ENCODE data around the gene CORO2A.

Gene CORO2A

GRCh38 chr9:98193336-98193944 lies 1.0 kb upstream of the CORO2A start:
- in situ Hi-C loops (cut with MboI; ENCODE audit: low sequenced_read_pairs), result no loop called here

DNA sequence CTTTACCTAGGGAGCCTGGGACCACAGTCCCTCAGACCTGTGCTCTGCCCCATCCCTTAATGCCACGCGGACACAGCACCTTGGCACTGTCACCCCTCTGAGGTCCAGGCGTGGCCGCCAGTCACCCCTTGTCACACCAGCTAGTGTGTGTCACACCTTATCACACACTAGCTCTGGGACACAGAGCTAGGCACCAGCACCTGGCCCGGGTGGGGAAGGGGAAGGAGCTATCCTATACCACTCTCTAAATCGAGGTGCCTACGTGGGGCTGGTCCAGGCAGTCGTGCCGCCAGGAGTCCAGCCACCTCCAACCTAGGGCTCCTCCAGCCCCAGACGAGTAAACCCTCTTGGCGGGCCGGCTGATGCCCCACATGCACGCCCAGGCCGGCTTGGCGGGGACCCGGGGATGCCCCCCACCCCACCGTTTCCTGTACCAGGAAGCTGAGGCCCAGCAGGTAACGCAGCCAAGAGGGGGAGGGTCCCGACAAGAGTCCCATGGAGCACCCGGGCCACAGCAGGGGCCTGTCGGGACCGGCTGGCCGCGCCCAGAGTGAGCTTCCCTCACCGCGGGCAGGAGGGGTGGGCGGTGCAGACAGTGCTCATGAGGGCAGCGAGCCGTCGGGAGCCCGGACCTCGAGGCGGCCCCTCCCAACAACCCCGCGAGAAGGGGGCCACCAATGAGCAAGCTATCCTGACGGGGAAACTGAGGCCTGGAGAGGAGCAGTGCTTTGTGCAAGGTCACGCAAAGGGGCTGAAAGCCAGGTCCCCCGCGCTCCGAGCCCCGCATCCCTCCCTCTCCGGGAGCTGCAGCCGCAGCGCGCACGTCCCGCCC lies 550 bp downstream of the CORO2A start:
- in situ Hi-C loops (cut with MboI; ENCODE audit: low sequenced_read_pairs), result no loop called here

- in situ Hi-C loops (cut with MboI; ENCODE audit: low sequenced_read_pairs), result no loop called here
Observed at GRCh38 chr9:98191181-98191608, 1.2 kb downstream of the CORO2A start.

GRCh38 chr9:98190757-98191105 lies 1.7 kb downstream of the CORO2A start:
- in situ Hi-C loops (cut with MboI; ENCODE audit: low sequenced_read_pairs), result no loop called here

- in situ Hi-C loops (cut with MboI; ENCODE audit: low sequenced_read_pairs), result no loop called here
Observed at GRCh38 chr9:98189412-98189811, 3.0 kb downstream of the CORO2A start.

DNA sequence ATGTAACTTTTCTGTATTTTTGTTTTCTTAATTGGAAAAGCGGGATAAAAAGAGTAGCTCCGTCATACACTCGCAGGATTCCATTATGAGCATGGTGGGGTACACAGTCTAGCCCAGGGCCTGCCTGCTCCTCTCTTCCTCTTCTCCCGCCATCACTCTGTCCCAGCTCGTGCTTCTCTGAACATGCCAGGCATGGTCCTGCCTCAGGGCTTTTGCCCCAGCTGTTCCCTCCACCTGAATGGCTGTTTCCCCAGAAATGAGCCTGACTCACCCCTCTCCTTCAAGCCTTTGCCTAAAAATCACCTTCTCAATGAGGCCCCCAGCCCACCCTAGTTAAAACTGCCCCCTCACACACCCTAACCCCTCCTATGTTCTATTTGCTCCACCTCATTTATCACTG lies 4.5 kb downstream of the CORO2A start:
- in situ Hi-C loops (cut with MboI; ENCODE audit: low sequenced_read_pairs), result no loop called here

DNA sequence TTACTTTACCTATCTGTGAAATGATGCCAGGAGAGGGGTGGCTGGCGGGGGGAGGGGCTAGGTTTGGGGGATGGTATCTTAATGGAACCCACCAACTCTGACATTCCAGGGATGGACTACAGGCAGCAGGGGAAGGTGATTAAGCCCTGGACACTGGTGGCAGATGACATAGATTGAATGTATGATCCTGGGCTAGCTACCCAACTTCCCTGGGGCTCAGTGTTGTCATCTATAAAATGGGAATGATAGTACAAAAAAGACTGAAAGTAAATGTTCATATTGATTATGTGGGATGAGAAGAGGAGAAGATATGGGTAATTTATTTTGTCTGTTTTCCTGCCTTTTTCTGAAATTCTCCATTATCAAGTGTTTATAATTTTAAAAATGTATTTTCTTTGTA lies 6.2 kb downstream of the CORO2A start:
- in situ Hi-C loops (cut with MboI; ENCODE audit: low sequenced_read_pairs), result no loop called here

- in situ Hi-C loops (cut with MboI; ENCODE audit: low sequenced_read_pairs), result no loop called here
Observed at GRCh38 chr9:98185611-98186171, 6.7 kb downstream of the CORO2A start.

DNA sequence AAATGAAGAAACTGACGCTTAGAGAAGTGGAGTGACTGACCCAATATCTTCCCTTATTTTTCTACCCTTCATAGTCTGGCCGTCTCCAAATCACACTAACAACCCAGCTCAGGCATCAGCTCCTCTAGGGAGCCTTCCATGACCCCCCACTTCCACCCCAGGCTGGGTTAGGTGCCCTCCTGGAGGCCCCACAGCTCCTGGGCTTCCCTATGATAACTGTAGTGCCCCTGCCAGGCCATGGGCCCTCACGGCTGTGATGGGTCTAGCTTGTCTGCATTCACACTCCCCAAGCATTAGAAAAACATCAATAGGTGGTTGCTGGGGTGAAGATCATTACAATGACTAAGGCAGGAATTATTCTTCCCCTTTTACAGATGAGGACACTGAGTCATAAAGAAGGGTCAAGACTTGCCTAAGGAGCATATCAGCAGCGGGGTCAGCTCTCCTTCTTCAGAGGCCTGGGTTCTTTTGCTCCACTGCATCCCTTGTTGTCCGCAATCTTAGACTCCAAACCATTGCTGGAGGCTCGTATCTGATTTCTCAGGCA lies 7.3 kb downstream of the CORO2A start:
- in situ Hi-C loops (cut with MboI; ENCODE audit: low sequenced_read_pairs), result no loop called here

DNA sequence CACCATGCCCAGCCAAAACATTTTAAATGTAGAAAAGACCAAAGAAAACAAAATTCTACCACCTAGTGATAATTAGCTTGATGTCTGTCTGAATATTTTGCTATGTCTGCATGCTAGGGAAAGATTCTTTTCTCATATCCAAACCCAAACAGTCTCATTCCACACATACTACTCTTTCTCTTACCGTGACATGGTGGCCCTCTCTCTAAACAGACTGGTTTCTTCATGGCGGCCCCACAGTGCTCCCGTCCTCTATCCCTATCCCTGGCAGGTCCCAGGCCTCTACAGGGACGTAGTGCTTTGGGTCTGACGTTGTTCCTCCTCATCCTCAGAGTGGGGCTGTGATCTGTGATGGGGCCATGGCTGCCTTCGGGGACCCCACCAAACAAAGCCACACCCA lies 8.1 kb downstream of the CORO2A start:
- in situ Hi-C loops (cut with MboI; ENCODE audit: low sequenced_read_pairs), result no loop called here

- in situ Hi-C loops (cut with MboI; ENCODE audit: low sequenced_read_pairs), result no loop called here
Observed at GRCh38 chr9:98182889-98183599, 9.4 kb downstream of the CORO2A start.

- in situ Hi-C loops (cut with MboI; ENCODE audit: low sequenced_read_pairs), result no loop called here
Observed at GRCh38 chr9:98182069-98182820, 10.2 kb downstream of the CORO2A start.

DNA sequence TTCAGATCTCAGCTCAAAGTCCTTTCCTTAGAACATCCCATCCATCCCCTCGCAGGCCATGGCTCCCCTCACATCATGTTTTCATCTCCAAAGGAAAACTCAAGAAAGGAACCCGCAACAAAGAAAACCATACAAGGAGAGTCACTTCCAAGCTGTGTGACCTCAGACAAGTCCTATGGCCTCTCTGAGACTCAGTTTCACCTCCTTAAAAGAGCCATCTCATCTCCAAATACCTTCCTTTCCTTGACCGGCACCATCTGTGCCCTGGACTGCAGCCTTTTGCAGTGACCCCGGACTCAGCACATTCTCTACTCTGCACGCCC lies 10.7 kb downstream of the CORO2A start:
- in situ Hi-C loops (cut with MboI; ENCODE audit: low sequenced_read_pairs), result no loop called here

- in situ Hi-C loops (cut with MboI; ENCODE audit: low sequenced_read_pairs), result no loop called here
Observed at GRCh38 chr9:98180996-98181395, 11.4 kb downstream of the CORO2A start.

DNA sequence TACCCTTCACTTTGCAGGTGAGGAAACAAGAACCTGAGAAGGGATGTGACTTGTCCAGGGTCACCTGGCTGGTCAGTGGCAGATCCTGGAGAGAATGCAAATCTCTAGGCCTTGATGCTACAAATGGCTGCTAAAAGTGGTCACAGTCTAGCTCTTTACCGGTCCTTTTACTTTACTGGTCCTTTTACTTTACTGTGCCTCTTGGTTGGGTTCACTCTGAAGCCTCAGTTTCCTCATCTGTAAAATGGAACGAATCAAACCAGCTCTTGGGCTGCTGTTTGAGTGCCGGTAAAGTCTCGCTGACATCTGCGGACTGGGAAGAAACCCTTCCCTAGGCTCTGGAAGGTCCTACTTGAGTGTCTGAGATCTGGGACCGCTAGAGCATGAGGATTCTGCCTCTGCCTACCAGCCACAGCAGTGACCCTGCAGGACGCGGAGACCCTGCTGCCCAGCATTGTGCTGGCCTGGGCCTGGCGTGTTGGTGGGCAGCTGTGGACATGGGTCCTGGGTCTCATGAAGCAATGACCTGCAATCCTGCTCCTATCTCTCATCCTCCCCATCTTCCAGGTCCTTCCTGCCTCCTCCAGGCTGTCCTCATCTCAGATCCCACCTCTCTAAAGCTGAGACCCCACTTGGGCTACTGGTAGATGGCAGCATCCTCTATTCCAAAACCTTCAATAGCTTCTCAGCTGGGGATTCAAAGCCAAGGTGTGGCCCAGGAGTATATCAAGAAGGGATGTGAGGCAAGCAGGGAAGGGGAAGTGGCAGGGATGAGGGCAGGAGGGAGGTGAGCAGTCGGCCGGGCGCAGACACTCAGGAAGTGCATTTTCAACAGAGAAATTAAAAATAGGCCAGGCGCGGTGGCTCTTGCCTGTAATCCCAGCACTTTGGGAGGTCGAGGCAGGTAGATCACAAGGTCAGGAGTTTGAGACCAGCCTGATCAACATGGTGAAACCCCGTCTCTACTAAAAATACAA lies 13.3 kb downstream of the CORO2A start:
- in situ Hi-C loops (cut with MboI; ENCODE audit: low sequenced_read_pairs), result no loop called here

GRCh38 chr9:98176391-98177259 lies 15.8 kb downstream of the CORO2A start:
- in situ Hi-C loops (cut with MboI; ENCODE audit: low sequenced_read_pairs), result no loop called here

DNA sequence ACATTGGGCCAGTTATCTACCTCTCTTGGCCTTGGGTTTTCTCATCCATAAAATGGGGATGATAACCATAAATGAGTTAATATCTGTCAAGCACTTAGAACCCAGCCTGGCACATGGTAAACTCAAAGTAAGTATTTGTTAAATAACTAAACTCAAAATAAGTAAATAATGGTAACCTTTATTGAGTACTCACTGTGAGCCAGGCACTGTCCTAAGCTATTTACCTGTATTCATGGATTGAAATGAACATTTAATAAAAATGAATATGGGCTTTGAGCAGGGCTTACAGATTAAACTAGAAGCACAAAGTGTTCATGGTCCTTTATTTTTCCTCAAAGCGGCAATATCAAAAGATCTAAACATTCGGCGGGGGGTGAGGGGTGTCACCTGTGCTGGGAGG lies 16.7 kb downstream of the CORO2A start:
- in situ Hi-C loops (cut with MboI; ENCODE audit: low sequenced_read_pairs), result no loop called here

- in situ Hi-C loops (cut with MboI; ENCODE audit: low sequenced_read_pairs), result no loop called here
Observed at GRCh38 chr9:98175028-98175569, 17.3 kb downstream of the CORO2A start.
